GM19239 (cell line): ENCODE data around the gene OPA1.

Experiments used
- DNase-seq: peaks from one replicate; pipeline ENCODE4 v3.0.0; 2011; ENCODE audit warnings: low spot score; ENCODE audit not compliant: insufficient read length
- FAIRE-seq: peaks from 2 replicates; lab custom pipeline; 2011; peaks lifted over from hg19 to GRCh38; lab: Jason Lieb, UNC

Gene OPA1

DNA sequence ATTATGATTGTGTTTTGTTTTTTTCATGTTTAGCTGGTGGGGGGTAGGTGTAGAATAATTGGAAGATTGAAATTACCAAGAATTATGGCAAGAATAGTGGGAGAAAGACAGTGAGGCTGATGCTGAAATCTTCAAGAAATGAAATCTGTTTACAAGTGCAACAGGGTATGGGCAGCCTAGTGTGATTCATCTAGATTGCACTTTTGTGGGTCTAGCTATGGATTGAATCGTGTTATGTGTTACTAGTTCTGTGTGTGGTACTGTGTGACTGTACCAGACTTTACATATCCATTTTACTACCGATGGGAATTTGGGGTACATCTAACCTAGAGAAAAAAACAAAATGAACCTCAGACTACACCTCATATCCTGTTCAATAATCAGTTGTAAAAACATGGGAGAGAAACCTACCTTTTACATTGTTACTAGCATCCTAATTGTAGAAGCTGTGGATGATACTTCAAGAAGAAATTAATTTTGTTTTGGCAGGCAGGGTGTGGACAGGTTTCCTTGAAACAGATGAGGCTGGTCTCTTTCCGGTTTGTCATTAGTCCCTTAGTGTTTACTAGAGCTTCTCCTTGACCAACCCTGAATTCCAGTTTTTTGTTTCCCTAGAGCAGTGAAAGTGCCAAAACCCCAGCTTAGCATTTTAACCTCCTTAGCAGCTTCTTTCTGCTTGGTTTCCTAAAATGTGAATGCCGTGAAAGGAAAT, 47.9 kb downstream of the OPA1 start:
- no peak for FAIRE-seq
- no peak for DNase-seq

DNA sequence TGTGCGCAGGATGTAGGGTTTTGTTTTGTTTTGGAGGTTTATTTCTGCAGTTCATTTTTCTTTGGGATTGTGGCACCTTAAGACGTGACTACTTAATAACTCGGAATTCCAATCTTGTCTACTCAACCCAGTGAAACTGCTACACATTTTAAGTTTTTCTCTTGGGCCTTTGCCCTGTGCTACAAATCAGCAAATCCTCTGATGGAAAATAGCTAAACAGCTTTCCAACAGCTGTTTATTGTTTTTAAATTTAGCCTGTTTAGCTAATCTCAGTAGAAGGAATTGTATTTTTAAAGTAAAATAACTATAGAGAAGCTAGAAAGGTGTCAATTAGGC, 48.4 kb downstream of the OPA1 start:
- no peak for DNase-seq
- FAIRE-seq = no peak

DNA sequence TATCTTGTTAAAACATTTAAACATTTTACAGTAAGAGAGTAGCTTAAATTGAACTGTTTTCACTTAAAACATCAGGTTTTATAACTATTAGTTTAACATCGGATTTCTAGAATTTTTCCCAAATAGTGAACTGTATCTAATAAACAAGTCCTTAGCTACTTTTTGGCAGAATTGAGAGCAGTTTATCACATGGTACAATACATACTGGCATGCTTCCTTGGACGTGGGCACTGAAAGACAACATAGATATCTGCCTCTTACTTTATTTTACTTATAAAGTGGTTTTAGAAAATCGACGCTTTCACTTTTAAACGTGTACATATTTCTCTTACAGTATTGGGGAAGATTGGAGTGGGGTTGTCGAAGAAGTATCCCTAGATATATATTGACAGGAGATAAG, 52.8 kb downstream of the OPA1 start:
- FAIRE-seq (no peak), DNase-seq (no peak)

DNA sequence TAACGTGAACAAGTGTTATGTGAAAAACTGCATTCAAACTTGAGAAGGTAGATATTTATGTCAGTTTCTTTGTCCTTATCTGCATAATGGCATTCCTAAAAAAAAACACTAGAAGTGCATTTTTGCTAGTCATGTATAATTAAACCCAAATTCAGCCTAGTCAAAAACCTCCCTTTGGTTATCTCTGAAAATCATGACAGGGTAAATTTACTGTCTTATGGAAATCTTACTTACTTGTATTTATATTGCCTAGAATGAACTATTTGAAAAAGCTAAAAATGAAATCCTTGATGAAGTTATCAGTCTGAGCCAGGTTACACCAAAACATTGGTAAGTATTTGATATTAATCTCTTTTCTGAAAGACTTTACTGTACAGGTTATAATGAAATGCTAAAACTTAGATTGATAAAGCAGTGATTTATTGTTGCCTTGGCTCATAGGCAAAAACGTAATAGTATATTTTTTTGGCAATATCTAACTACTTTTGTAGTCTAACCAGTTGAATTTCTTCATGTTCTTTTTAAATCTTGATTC, 55.6 kb downstream of the OPA1 start:
- FAIRE-seq (no peak), DNase-seq (no peak)

DNA sequence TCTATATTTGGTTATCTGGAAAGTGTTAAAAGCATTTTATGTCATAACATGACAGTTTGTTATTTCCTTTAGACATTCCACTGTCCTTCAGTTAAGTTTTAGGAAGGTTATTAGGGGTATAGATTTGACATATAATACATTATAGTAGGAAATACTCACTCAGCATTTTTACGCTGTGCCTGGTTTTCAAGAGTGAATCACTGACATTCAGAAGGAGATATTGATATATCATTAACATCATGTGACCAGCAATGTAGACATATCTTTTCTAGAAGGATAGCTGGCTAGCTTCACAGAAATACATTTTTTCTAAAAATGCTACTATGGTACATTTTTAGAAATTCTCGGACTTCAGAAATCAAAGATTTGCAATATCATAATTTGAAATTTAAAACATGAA, 57.6 kb downstream of the OPA1 start:
- FAIRE-seq (no peak), DNase-seq (no peak)

DNA sequence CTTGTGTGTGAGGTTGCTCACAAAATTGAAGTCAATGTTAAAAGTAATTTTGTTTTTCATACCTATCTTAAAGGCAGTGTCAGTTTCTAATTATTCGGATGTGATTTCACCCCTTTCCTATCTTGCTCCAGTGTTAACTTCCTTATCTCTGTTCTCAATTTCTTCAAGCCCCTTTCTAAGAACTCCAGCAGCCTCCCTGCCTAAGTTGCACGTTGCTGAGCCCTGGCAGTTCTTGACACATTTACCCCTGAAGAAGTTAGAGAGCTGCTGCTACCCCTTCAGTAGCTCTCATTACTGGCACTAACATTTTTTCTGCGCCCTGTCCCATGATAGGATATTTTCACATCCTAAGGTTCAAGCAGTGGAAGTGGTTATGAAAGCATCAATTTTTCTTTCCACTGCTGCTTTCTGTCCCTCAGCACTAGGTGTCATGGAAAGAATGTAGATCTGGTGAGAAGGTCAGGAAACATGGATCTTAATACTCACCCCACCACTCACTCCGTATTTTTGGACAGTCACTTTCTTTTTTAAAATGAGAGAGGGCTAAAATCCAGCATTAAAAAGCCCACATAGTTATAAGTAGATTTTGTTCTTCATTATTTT, 62.9 kb downstream of the OPA1 start:
- no peak for DNase-seq
- no peak for FAIRE-seq

DNA sequence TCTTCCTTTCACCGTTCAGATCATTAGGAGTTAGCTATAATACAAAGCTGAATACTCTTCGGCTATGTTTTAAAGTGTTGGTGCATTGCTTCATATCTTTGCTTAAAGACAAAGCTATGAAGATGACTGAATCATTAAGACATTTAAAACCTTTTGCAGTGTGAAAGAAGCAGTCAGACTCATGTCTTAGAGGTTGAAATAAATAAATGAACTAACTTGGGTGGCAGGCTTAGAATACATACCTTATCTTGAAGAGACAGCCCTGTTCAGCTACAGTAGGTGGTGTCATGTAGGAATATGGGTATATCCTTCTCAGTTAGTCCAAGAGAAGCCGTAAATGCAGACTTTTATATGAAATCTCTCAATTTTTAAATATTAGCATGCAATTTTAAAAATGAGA, 63.4 kb downstream of the OPA1 start:
- DNase-seq = no peak
- peak; percentile 11 for FAIRE-seq

DNA sequence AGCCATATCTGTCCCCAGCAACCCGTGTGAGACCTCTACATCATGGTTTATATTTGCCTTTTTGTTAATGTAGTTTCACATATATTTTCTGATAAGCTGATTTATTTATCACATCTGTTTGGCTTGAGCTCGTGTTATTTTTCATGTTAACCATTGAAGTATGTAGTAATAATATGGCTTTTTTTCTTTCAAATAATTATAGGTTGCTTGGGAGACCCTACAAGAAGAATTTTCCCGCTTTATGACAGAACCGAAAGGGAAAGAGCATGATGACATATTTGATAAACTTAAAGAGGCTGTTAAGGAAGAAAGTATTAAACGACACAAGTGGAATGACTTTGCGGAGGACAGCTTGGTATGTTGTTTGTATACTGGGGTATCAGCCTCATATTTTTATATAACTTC, 63.9 kb downstream of the OPA1 start:
- no peak for FAIRE-seq
- no peak for DNase-seq

DNA sequence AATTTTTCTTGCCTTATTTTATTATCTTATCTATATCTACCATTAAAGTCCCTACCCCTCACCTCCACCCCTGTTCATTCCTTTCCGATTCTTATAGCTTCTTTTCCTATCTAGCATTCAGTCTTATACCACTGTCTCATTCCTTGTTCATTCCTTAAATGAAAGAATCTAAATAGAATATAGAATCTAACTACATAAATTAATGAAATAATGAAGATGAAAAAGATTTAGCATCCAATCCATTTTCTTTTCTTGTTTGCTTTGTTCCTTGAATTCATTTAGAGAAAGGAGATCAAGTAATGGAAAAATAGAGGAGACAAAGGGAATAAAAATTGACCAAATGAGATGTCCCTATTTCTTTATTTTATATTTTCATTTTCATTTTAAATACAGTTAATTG, 67.2 kb downstream of the OPA1 start:
- DNase-seq = no peak
- FAIRE-seq = no peak

DNA sequence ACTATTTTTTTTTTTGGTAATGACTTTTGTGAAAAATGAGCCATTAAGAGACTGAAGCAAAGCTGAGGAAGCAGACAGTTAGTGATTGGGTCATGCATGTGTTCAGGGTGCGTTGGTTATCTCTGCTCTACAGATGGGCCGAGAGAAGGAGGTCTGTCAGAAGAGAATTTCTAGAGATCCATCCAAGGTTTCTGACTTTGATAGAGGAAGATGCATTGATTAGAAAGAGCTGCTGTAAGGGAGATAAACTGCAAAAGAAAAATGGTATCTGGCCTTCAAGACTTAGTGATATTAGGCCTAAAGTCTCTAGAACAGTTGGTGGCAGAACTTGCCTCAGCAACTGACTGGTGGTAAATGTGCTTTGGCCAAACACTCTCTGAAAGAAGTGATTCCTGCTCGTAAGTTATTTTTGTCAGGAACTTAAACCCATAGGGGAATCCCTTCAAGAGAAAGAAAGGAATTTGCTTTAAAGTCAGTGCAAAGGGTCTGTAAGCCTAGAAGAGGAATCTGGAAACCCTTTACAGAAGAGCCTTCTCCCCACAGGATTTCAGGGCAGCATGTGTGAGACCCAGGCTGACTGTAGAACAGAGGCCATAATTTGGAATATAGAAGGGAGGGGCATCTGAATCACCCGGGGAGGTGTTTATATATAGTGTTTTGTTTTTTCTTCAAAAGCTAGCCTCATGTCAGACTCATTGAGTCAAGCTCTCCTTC, 67.8 kb downstream of the OPA1 start:
- DNase-seq (no peak), FAIRE-seq (no peak)

DNA sequence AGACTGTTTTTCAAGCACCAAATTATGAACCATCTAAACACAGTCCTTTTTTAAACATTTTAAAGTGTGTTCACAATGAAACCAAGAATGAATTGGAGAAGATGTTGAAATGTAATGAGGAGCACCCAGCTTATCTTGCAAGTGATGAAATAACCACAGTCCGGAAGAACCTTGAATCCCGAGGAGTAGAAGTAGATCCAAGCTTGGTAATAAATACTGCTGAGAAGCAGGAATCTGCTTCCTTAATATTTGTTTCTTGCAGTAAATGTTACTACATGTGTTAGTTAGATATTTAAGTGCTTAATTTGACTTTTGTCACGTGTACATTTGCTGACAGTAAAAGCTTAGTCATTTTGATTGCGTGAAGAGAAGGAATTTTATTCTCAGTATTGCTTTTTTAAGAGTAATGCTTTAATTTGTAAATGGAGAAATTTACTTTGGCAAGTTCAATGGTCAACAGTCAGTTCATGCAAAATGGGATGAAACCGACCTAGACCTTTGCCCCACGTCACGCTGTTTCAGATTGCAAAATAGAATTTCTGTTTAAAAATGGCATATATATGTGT, 69.8 kb downstream of the OPA1 start:
- DNase-seq = no peak
- no peak for FAIRE-seq

DNA sequence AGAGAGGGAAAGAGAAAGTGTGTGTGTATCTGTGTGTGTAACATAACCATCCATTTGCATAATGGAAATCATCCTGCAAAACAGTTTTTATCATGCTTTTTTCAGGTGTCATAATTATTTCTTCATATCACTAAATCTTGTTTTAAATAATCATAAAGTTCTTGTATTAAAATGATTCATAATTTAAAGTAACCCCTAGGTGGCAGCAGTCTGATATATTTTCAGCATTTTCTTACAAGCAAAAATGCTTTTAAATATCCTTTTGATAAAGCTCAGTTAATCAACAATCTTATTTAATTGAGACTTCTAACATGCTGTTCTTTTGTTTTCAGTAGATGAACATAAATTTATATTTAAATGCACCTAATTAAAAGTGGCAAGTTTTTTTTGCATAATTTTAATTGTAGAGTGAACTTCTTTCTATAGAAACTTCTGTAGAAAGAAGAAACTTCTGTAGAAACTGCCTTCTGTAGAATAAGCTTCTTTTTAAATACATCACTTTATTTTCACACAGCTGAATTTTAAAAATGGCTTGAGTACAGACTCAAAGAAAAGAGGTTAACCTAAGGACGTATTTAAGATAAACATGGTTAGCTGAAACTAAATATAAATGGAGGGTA, 72.5 kb downstream of the OPA1 start:
- FAIRE-seq = peak; percentile 58
- no peak for DNase-seq

DNA sequence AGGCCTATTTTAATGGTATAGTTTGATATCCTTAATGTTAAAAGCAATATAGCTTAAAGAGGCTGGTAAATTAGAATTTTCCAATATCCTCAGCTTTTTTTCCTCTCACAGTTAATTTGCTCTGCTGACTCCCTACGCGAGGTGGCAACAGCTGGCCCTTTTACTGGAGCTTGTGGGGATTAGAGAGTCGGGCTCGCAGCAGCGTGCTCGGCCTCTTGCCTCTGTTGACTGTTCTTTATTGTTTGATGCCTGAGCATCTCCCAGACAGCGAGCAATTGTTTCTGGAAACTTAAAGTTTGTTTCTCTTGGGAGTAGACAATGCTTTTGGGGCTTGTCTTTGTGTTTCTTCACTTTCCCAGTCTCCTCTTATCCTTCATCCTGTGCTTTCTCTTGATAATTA, 80.8 kb downstream of the OPA1 start:
- no peak for DNase-seq
- no peak for FAIRE-seq

DNA sequence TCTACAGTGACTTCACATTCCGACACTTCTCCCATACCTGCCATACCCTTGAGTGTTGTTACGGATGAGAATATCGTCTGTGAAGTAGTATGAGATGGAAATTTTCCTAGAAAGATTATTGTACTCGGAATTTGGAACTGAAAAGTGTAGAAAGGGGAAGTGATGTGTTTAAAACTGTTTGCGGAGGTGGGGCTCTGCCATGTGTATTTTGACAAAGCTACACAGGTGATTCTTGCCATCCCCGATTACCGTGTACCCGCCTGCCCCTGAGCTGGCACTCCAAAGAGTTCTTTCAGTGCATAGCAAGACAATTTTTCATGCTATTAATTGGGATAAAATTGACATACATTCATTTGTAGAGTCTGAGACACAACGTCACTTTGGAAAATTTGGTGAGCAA, 81.7 kb downstream of the OPA1 start:
- DNase-seq (no peak), FAIRE-seq (no peak)

DNA sequence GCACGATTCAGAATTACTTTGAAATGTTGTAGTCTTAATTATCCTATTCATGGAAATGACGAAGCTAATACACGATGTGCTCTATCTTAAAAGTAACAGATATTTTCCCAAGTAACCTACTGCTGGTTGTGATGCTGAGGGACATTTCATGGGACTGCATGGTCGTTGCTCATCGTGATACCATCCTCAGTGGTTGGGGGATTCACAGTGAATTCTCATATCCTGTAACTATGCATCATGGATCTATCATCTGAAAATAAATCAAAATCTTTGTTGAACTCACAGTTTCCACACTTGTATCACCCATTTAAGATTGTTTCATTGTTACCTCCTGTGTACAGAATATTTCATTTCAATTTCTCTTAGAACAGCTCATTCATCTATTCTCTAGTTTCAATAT, 84.7 kb downstream of the OPA1 start:
- DNase-seq = no peak
- FAIRE-seq = no peak

DNA sequence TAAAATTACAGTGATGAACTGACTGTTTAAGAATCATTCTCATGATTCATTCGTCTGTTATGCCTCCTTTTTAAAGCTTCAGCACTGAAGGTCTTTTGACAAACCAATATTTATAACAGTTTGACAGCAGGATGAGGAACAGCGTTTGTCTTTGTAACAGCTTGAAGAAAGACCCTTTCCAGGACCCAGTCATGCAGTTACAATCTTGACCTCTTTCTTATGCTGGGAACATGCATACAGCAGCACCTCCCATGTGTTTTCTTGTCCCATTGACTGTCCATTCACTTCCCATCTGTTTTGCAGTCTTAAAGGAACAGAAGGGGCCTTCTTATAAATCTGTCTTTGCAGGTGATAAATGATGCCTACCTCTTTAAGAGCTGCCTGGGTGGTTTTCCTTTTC, 87.2 kb downstream of the OPA1 start:
- FAIRE-seq (no peak), DNase-seq (no peak)

DNA sequence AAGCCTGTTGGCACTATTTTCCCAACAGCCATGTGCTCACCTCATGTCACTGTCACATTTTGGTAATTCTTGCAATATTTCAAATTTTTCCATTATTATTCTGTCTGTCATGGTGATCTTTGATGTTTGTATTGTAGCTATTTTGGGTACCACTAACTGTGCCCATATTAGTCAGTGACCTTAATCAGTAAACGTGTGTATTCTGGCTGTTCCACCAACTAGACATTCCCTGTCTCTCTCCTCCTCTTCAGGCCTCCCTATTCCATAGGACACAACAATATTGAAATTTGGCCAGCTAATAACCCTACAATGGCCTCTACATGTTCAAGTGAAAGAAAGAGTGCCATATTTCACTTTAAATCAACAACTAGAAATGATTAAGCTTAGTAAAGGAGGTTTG, 88.6 kb downstream of the OPA1 start:
- FAIRE-seq (no peak), DNase-seq (no peak)

DNA sequence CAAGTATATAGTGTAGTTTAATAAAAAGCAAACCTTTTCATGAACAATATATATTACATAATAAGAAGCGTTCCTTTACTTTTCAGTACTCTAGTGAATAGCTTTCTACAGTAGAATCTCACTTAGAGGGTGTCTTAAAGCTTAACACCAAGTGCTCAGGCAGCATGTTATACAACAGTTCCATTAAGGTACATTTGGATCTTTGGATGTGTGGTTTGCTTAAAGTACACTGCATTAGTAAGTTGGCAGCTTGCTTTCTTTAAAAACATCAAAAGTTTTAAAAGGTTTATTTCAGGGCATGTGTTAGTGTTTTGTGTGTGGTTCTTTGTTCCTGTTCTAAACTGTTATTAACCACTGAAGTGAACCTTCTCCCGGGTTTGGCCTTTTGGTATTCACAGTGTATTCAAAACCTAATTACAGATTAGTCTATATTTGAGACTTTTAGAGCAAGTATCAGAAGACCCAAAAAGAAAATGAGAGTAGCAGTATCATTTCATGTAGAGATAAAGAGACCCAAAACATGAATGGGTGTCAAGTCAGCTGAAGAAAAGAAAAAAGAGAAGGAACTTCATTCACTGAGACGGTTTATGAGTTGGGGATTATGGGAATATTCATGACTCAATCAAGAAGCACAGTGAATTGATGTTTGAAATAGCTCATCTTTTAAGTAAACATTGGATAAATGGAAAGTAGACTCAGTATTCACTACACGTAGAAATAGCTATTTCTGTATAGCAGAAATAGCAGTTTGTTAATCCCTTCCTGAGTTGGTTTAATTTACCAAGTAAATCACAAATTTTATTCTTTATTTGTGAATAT, 93.9 kb downstream of the OPA1 start:
- no peak for DNase-seq
- FAIRE-seq = no peak

DNA sequence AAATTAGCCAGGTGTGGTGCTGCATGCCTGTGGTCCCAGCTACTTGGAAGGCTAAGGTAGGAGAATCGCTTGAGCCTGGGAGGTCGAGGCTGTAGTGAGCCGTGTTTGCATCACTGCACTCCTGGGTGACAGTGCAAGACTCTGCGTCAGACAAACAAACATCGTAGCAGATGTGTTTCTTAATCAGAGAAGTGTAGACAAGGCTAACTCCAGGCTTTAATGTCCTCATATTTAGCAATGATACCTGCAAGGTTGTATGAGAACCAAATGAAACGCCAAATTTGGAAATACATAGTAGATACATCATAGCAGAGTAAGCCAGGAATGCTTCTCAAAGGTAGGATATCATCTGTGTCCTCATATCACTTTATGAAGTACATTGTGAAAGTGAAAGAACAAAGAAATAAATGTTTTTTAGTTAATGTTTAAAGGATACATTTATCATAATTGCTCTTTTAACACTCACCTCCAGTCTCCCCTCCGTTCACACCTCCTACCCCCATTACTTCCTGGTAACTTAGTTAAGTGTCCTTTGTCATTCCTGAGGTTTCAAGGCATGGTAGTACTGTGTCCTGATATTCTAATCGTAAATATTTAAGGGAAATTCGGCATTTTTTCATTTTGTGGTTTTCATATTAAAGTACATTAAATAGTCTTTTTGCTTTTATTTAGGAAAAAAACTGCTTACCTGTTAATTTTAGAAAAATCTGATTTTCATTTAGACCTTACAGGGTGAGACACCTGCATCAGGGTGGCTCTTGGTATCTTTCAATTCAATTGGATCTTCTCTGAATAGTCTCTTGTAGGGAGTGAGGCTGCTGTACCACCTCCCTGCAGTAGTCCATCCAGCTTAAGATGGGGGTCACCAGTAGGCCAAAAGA, 96.1 kb downstream of the OPA1 start:
- FAIRE-seq = no peak

More for the DNA sequence above, 96.1 kb downstream of the OPA1 start:
- no peak for DNase-seq
